HG02642 (cell line): ENCODE results near the gene NFE2.
A peak's percentile ranks its signal among the peaks of the same experiment; 100 is the strongest.
"Not testable (repeated sequence)": the region's sequence is repeated elsewhere in the genome, so short reads cannot be mapped to it uniquely, and the experiment has no call there.

Source experiments
- ATAC-seq: cut with Tn5 transposase; IDR thresholded peaks from one replicate; pipeline ENCODE4 v1.9.1; 2021; ENCODE audit warnings: mild to moderate bottlenecking; ENCODE audit not compliant: unreplicated experiment, poor library complexity

NFE2 gene

GRCh38 chr12:54300732-54301427 is at the start of gene NFE2:
Gene NFE2, minus strand, starts transcription at chr12:54301015. Its CDS starts 5,767 bp downstream, at chr12:54295248.
- no peak for ATAC-seq

GRCh38 chr12:54349679-54350078 is 48.9 kb upstream of the NFE2 start:
- no peak for ATAC-seq

- ATAC-seq = no peak
These were observed 48.2 kb upstream of the NFE2 start for GRCh38 chr12:54349036-54349435.

GRCh38 chr12:54341378-54342300 is 40.8 kb upstream of the NFE2 start:
- no peak for ATAC-seq

- ATAC-seq = no peak
These were observed 40.0 kb upstream of the NFE2 start for GRCh38 chr12:54340846-54341245.

- ATAC-seq = no peak
These were observed 38.0 kb upstream of the NFE2 start for GRCh38 chr12:54338698-54339296.

GRCh38 chr12:54337854-54338650 is 37.2 kb upstream of the NFE2 start:
- ATAC-seq = no peak

- ATAC-seq = no peak
These were observed 36.5 kb upstream of the NFE2 start for GRCh38 chr12:54337280-54337842.

- ATAC-seq = no peak
These were observed 32.7 kb upstream of the NFE2 start for GRCh38 chr12:54333420-54334034.

- no peak for ATAC-seq
These were observed 30.6 kb upstream of the NFE2 start for GRCh38 chr12:54331461-54331860.

- no peak for ATAC-seq
These were observed 29.6 kb upstream of the NFE2 start for GRCh38 chr12:54330442-54330841.

- ATAC-seq = no peak
These were observed 28.9 kb upstream of the NFE2 start for GRCh38 chr12:54329759-54330158.

GRCh38 chr12:54328595-54329337 is 28.0 kb upstream of the NFE2 start:
- no peak for ATAC-seq

- not testable (repeated sequence) for ATAC-seq
These were observed 24.8 kb upstream of the NFE2 start for GRCh38 chr12:54325442-54326109.

GRCh38 chr12:54324617-54325441 is 24.0 kb upstream of the NFE2 start, which contains the start of gene COPZ1:
Gene COPZ1, plus strand, starts transcription at chr12:54325131. Its CDS starts 33 bp downstream, at chr12:54325164.
- ATAC-seq = peak; percentile 99

- no peak for ATAC-seq
These were observed 20.5 kb upstream of the NFE2 start for GRCh38 chr12:54321363-54321762.

- not testable (repeated sequence) for ATAC-seq
These were observed 11.5 kb upstream of the NFE2 start for GRCh38 chr12:54312309-54312708.
